ENCODE measurements around the gene ZNF366.
"Not testable (repeated sequence)": the region's sequence is repeated elsewhere in the genome, so short reads cannot be mapped to it uniquely, and the experiment has no call there.

Gene ZNF366

DNA sequence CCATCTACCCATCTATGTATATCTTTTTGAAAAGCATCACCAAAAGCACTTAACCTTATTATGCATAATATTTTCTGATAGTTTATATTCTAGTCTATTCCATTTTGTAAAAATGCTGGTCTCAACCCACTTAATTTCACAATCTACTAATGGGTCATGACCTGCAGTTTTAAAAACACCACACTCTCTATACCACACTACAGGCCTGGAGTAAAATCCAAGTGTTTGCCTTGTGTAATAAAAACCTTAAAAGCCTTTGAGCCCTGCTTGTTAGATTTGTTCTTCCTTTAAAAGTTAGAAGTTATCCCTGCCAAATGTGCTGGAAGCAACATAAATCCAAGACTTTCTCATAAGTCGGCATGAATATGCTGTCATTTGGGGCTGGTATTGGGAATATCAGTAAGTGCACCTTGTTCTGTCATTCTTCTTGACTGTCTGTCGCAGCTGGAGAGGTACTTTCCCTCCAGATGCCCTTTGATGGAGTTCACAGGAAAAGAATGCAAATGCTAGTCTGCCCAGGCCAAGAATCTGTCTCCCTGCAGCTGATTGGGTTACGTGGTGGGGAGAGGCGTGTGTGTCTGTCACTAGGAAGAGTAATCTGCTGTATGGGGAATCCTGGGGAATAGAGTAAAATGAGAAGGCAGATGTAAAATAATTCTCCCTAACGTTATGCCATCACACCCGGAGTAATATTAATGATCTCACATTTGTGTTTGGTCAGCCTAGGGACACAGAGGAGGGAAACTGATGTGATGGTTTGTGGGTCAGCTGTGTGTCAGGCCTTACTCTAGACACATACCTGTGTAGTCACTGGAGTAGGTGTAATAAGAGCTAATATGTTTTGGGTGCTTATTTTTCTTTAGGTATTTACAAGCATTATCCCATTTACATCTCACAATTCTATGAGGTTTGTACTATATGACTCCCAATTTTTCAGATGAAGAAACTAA, 79.4 kb downstream of the ZNF366 start:
- intact Hi-C loops (cut with DNase I): no loop called here
- no peak for DNase-seq

DNA sequence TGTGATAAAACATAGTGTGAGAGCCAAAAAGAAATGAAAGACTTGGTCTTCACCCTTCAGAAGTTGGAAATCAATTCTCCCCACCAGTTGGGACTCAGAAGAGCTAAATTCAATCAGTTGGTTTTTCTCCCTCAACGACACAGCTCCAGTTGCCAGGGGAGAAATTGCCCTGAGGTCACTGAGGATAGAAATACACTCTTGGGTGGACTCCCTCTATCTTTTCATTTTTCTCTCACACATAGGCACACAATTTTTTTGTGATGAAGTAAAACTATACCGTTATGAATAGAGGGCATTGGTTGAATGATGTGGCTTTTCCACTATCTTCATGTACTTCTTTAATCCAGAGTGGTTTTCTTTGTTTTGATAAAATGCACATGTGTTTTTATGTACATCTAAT, 80.2 kb downstream of the ZNF366 start:
- no peak for DNase-seq
- intact Hi-C loops (cut with DNase I): no loop called here

DNA sequence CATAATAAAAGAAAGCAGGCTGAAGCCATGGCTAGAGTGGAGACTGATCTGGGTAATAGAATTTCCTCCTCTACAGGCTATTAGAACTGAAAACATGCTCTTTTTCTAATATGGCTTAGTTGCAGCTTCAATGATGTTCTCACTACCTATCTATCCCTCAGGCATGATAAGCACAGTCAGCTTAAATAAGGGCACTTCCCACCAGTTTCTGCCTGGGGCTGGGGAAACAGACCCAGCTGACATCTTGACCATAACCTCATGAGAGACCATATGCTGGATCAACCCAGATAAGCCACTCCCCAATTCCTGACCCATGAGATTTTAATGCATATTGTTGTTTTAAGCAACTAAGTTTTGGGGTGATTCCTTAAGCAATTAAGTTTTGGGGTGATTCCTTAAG, 81.2 kb downstream of the ZNF366 start:
- intact Hi-C loops (cut with DNase I): no loop called here
- DNase-seq: no peak

DNA sequence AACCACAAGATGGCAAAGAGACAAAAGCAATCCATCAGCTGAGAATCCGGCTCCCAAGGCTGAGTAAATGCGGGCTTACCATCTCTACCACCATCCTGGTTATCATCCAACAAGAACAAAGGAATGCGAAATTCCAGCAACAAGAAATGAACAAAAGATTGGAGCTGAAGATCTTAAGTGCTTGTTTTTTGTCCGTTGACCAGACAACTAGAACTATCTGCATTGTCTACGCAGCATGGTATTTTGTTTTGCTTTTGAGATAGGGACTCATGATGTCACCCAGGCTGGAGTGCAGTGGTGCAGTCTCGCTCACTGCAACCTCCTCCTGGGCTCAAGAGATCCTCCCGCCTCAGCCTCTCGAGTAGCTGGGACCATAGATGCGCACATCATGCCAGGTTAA, 88.9 kb downstream of the ZNF366 start:
- intact Hi-C loops (cut with DNase I): no loop called here
- no peak for DNase-seq

DNA sequence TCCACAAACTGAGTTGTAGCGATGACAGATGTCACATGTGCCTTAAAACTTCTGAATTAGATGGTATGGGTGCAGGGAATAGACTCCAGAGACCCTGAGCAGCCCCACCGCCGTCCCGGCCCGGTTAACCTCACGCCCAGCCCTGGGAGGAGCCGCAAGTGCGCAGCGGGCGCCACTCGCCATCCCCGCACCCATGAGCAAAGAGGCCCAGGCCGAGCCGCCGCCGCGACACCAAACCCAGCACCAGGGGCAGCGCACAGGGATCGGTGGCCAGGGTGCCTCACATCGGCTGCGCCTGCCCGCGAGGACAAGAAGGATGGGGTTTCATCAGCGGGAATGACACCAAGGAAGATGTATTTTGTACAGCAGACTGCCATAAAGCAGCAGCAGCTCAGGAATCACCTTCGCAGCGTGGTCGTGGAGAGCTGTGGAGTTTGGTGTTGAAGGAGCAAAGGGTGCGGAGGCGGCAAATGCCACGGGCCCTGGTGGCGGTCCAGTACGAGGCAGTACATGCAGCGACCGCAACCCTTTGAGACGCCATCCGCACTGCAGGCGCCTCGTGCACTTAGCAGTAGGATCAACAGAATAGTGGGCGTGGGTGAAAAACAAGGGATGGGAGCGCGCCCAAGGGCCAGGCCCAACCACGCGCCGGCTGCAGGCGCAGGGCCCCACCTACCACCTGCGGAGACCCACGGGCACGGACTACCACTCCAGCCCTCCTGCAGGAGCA, 89.7 kb downstream of the ZNF366 start:
- DNase-seq: no peak
- intact Hi-C loops (cut with DNase I): no loop called here

DNA sequence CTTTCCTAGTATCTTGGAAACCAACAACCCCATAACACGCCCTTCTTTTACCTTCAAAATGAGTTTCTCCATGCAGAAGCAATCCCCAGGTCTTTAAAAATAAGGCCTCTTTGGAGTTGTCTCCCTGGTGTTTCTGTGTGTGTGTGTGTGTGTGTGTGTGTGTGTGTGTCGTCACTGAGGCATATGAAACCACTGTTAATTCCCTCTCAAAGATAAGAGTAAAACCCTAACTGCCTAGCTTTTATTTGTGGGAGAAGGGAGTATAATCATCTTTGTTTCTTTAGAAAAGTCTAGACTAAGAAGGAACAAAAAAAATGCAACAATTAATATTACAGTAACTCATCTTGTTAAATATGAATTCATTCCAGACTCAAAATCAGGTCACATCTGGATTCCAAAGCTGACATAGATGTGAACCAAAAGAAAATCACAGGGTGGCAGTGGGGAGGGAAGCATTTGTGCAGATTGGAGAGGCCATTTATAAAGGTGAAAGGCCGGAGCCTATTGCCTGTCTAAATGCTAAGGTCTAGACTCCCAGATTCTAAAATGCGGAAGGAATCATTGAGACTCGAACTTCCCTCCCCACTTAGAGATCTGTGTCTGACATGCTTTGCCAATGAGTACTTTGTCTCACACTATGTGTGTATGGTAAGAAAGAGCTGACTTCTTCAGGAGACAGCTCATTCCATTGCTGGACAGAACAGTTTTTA, 91.4 kb downstream of the ZNF366 start:
- intact Hi-C loops (cut with DNase I): no loop called here
- no peak for DNase-seq

DNA sequence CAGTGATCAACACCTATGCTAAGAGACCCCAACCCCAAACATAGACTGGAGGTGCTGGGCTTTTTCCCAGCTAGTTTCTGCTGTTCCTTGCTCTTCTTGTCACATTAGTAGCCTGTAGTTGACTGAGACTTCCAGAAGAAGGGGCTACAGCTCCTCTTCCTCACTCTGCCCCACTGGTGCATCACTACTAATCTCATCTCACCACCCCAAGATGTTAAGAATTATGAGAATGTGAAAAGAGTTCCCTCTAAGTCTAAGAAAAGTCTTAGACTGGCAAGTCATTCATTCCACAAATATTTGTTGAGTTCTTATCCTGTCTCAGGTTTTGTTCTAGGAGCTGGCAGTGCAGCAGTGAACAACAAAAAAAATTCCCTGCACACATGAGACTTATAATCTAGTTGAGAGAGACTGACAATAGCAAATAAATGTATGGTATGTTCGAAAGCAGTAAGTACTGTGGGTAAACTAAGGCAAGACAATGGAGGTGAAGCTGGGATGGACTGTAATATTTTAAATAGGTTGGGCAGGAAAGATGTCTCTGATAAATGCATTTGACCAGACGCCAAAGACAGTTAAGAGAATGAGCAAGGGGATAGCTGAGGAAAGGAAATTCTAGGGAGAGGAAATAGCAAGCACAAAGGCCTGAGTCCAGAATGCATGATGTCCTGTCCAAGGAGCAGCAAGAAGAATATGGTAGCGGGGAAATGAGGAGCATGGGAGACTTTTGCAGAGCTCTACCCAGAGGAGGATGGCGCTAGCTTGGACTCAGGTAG, 94.7 kb downstream of the ZNF366 start:
- DNase-seq: no peak
- intact Hi-C loops (cut with DNase I): no loop called here

- no peak for DNase-seq
Measured at GRCh38 chr5:72410688-72411295, 96.4 kb downstream of the ZNF366 start.

GRCh38 chr5:72408603-72409002, 98.6 kb downstream of the ZNF366 start:
- intact Hi-C loops (cut with DNase I): no loop called here
- no peak for DNase-seq

More at GRCh38 chr5:72410688-72411295, 96.4 kb downstream of the ZNF366 start:
- intact Hi-C loops (cut with DNase I): no loop called here

DNA sequence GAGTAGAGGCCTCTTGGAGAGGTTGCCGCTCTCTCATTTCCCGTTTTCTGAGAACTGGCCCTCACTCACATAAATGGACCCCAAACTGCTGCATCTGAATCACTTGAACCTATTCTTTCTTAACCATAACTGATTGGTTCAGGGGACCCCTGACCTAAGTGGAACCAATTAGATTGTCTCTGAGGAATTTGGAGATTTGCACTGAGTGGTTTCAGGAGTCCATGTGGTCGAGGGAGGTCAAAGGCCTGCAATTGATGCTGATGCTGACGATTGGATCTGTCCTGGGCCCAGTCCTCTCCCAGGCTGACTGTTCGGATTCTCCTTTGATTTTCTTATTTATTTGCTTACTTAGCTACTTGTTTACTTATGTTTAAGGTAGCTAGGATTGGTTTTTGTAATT, 99.1 kb downstream of the ZNF366 start:
- DNase-seq: no peak
- intact Hi-C loops (cut with DNase I): no loop called here

DNA sequence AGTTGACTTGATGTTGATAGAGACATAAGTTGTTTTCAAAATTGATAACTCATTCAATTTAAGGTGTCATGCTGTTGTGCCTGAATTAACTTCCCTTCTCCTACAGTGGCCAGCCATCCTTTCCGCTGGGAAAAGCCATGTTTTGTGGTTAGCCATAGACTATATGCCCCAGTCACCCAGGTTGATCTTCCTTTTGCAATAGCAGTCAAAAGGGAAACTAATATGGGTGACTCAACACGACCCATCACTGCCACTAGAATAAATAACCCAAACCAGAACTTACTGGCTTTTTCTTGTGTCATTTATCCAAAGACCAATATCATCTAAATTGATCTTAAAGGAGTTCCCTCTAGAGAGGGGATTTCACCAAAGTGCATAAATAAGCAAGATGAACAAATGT, 99.7 kb downstream of the ZNF366 start:
- DNase-seq: no peak
- intact Hi-C loops (cut with DNase I): no loop called here

DNA sequence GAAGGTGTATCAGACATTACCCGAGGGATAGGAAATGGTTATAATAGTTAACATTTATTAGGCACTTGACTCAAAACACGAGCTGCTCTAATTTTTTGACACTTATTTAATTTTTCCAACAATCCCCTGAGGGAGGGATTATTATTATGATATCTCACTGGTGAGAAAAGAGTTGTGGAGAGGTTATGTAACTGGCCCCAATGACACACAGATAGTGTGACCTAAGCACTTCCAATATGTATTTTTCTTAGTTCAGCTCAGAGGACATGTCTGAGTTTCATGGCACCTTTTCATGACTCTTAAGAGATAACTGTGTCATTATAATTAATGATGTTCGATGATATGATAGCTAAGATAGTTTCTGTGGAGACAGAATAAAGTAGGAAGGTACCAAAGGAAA, 100.1 kb downstream of the ZNF366 start:
- DNase-seq: no peak
- intact Hi-C loops (cut with DNase I): no loop called here

DNA sequence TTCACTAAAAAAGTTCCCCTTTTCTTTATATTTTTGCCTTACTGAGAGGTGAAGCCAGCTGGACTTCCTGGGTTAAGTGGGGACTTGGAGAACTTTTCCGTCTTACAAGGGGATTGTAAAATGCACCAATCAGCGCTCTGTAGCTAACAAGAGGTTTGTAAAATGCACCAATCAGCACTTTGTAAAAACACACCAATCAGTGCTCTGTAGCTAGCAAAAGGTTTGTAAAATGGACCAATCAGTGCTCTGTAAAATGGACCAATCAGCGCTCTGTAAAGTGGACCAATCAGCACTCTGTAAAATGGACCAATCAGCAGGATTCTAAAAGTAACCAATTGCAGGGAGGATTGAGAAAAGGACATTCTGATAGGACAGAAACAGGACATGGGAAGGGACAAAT, 102.4 kb downstream of the ZNF366 start:
- intact Hi-C loops (cut with DNase I); DNase-seq: not testable (repeated sequence)

GRCh38 chr5:72402959-72403628, 104.1 kb downstream of the ZNF366 start:
- no peak for DNase-seq
- intact Hi-C loops (cut with DNase I): no loop called here

- DNase-seq: no peak
- intact Hi-C loops (cut with DNase I): no loop called here
Measured at GRCh38 chr5:72402381-72402890, 104.8 kb downstream of the ZNF366 start.

DNA sequence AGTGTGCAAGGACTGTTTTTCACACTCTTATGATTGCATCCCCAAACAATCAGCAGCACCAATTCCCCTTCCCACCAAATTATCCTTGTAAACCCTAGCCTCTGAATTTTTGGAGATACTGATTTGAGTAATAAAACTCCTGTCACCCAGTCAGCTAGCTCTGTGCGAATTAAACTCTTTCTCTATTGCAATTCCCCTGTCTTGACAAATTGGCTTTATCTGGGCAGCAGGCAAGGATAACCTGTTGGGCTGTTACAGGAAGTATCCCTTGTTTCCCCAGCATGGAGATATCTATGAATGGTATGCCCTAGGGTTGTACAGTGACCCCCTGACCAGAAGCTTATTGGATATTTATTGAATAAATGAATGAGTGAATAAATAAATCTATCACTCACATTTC, 106.3 kb downstream of the ZNF366 start:
- intact Hi-C loops (cut with DNase I): no loop called here
- DNase-seq: no peak

GRCh38 chr5:72397836-72398235, 109.4 kb downstream of the ZNF366 start:
- intact Hi-C loops (cut with DNase I): no loop called here
- DNase-seq: no peak

GRCh38 chr5:72394688-72395087, 112.5 kb downstream of the ZNF366 start:
- peak in 21 of 42 donors; percentile 3 to 52 (median 25) for DNase-seq
- intact Hi-C loops (cut with DNase I): no loop called here

Data from head of caudate nucleus (tissue), 42 donors.